ENCODE data around the gene ADRA2B.
"Not testable (repeated sequence)": the region's sequence is repeated elsewhere in the genome, so short reads cannot be mapped to it uniquely, and the experiment has no call there.

ADRA2B gene

DNA sequence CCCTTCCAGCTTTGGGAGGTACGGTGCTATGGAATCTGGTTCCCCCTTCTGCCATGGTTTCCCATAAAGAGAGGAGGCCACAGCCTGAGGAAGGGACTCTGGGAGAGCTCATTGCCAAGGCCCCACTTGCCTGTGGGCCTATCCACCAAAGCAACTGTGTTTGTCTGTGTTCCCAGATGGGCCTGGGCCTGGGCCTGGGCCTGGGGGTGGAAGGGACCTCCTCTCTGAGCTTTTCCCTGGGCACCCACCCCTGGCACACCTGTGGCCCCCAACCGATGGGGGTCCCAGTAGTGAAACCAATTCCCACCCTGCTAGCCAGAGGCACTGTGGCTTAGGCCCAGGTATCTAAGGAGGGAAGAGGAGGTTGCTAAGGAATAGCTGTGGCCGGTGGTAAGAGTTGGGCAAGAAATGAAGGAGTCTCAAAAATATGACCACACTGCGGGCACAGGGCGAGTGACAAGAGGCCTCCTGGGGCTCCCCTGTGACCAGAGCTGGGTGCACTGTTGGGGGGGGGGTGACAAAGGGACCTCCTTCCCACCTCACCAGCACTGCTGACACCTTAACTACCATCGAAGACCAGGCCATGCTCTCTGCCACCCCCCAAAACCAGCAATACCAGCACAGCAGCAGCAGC lies 33.8 kb upstream of the ADRA2B start:
- no peak for DNase-seq

DNA sequence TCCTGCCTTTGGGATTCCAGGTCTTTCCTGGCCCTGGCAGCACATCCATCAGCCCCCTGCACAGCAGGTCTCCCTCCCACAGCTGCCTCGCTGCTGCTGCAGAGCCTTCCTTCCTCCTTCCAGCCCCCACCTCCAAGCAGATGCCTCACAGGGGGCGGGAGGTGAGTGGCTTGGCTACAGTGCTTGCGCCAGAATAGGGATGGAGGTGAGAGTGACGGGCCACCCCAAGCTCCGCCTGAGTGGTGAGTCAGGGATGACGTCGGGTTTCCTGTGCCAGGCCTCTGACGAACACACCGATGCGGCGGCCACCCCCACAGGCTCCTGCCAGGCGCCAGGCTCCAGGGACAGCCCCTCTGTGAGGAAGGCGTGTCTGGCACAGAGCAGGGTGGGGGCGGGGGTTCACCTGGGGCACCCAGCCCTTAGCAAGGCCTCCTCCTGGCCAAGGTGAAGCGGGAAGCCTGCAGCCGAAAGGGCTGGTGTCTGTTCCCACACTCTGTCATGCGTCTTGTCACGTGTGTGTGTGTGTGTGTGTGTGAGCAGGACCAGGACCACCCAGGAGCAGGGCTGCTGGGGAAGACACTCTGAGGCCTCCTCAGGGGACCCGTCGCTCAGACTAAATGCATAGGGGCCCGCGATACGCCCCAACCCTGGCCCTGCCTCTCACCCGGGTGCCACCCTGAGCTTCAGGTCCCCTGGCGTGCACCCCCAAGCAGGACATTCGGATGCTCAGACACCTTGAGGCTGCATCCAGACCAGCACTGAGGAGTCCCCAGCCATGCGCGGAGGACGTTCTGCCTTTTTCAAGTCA lies 32.2 kb upstream of the ADRA2B start:
- DNase-seq, result peak; percentile 99

DNA sequence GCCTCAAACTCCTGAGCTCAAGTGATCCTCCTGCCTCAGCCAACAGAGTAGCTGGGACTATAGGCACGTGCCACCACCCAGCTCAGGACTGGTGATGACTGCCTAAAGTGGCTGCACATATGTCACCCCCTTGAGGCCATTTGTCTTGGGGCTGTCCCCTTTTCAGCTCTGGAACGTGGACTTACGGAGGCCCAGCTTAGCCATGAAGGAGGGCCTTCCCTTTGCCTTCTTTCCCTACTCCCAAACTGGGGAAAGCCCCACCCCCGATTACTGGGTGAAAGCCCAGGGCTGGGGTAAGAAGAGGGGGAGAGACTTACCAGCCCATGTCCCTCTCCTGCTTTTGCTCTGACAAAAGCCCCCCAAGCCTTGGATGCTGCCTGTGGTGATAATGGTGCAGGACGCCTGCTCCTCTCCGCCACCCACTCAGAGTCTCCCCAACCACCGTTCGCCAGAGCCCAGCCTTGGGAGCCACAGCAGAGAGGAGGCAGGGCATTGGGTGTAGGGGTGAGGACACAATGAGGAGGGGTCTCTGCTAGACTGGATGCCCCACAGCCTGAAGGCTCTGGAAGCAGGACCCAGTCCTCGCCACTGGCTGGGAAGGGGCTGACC lies 31.3 kb upstream of the ADRA2B start:
- DNase-seq, result no peak

DNA sequence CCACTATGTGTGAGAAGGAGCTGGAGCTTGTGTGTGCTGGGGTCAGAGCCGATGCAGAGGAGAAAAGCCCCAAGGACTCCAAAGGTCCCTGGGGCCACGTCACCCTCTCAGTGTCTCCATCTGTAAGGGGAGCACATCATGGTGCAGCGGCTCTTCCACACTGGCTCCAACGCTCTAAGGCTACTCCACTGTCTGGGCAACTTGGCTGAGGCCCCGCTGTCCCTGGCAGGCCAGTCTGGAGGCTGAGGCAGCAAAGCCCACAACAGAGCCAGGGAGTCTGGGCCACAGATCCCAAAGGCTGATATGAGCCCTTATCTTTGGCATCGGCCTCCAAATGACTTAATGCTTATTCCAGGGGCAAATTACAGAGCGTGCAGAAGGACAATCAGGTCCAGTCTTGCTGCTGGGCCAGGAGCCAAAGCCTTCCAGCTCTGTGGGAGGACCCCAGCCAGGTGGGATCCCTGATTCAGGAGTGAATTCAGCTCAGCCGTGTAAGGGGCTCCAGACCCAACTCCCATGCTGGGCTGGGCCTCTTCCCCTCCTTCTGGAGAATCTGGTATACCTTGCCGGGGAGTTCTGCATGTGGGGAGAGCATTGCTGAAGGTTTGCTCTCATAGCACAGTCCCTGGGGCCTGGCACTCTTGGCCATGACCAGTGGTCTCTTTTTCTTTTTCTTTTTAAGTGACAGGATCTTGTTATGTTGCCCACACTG lies 30.7 kb upstream of the ADRA2B start:
- DNase-seq, result no peak

DNA sequence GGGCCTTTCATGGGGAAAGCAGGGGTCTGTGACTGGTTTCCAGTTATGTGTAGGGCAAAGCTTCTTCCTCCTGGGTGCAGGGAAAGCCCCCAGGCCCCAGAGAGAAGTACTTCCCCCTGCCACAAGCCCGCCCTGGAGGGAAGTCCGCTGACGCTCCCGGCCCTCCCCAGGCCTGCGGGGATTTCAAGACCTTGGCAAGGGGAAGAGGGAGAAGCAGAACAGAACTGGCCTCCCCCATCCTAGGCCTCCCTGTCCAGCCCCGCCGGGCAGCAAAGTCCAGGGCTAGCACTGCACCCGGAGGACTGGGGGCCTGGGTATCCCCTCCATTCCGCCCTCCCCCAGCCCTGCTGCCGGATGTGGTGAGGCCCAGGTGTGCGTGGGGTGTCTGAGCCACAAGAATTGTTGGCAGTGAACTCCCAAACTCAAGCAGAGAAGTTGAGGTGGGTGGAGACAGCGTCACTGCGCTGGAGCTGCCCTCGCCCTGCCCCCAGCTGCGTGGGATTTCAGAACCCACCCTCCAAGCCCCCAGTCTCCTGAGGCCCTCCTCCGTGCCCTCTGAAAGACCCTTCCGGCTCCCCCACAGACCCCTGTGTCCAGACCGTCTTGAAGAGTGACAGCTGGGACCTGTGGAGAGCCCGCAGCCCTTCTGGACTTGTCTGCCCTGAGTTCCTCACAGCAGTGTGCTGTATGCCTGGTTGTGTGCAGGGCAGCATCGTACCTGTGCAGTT lies 29.9 kb upstream of the ADRA2B start:
- DNase-seq, result peak; percentile 95

DNA sequence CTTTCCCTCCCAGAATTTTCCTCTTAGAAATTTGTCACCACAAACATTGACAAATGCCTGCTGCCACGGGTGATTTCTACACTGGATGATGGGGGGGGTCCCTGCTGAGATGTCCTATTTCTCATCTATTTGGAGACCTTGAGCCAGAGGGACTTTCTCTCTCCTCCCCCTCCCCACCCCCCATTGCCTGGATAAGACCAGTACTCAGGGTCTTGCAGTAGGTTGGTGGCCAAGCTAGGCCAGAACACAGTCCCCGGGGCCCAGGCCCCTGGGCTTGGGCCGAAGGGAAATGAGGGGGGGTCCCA lies 29.4 kb upstream of the ADRA2B start:
- DNase-seq, result no peak

DNA sequence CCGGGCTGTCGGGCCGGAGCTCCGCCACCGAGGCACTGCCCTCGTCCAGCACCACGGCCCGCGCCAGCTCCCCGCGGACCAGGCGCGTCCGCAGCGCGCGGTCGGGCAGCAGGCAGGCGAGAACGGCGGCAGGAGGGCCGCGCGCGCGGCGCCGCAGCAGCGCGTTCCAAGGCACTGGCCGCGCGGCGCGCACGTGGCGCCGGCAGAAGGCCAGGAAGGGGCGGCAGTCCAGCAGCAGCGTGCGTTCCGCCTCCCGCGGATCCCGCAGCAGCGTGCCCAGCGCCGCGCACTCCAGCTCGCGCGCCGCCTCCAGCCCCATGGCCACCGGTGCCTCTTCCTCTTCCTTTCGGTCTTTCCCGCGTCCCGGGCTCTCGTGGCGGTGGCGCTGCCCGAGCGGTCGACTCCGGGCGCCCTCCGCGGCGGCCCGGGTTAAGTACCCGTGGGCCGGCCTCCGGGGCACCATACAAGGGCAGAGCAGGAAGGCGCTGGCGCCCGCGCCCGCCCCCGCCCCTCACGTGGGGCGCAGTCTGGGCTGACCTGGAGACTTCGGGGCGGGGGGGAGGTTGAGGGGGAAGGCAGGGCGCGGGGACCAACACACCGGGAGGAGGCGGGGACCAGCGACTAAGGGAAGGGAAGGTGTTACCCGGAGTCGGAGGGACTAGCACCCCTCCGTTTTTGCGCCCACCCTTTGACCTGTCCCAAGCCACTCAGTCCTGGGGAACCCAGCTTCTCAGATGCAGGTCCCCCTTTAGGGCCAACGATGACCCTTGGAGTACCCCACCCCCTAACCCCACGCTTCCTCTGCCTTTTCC lies 28.9 kb upstream of the ADRA2B start, which contains the start of gene DUSP2:
Gene DUSP2, minus strand, starts transcription at position 405 of the 812 bp plus-strand sequence. Its CDS starts 86 bp downstream, at position 319.
- DNase-seq, result peak; percentile 88

DNA sequence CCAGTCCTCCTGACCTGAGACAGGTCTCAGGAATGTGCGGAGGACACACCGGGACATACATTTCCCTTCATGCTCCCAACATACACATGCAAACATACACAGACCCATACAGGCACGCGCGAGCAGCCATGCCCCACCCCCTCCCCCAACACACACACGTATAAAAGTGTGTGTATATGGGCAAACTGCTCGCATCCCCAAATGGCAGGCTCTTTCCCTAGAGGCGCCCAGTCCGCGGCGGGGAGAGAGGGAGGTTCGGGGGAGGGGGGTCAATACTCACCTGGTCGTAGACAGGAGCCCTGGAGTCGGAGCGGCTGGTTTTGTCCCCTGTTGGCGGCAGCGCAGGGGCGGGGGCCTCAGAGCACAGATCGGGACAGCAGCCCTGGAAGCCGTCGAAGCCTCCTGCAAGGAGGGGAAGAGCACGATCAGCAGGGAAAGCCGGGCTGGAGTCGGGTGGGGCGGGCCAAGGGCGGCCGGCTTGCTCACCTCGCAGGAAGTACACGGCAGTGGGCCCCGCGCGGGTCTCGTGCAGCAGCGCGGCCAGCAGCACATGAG lies 28.2 kb upstream of the ADRA2B start:
- DNase-seq, result peak; percentile 42

DNA sequence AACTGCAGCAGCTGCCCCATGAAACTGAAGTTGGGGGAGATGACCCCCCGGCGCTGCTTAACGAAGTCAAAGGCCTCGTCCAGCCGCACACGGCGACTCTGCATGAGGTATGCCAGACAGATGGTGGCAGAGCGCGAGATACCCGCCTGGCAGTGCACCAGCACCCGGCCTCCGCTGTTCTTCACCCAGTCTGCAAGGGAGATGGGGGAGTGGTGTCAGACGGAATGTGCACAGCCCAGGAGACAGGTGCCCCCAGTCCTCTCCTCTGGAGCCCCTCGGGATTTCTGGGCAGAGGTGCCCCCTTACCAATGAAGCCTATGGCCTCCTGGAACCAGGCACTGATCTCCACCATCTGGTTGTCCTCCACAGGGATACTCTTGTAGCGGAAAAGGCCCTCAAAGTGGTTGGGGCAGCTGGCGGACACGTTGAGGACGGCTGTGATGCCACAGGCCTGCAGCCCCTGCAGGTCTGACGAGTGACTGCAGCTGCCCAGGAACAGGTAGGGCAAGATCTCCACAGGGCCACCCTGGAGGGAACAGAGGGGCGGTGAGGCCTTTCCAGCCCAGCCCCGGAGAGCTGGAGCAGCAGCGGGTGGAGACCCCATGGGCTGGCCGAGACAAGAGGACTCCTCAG lies 27.6 kb upstream of the ADRA2B start:
- DNase-seq, result peak; percentile 42

DNA sequence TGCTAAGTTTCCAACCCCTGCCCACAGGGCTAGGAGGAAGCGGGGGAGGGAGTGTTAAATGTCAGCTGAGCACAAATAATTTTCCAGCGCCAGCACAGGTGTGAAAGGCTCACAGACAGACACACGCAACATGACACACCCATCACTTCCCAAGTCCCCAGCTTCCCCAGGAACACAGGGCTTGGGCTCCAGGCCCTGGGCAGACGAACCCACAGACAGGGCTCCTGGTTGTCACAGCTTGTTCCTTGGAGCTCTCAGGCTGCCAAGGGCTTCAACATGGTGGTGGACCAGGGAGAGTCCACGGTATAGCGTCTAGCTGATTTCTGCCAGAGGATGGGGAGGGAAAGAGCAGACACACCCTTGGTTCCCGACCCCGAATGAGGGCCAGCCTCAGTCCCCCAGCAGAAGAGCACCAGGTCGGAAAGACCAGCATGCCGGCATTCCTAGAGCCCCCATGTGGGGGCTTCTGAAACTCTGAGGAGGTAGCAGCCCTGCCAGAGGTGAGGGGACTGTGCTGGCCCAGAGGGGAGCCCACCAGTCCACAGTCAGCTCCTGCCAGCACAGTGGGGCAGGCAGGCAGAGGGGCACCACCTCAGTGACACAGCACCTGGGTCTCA lies 27.0 kb upstream of the ADRA2B start:
- DNase-seq, result no peak

DNA sequence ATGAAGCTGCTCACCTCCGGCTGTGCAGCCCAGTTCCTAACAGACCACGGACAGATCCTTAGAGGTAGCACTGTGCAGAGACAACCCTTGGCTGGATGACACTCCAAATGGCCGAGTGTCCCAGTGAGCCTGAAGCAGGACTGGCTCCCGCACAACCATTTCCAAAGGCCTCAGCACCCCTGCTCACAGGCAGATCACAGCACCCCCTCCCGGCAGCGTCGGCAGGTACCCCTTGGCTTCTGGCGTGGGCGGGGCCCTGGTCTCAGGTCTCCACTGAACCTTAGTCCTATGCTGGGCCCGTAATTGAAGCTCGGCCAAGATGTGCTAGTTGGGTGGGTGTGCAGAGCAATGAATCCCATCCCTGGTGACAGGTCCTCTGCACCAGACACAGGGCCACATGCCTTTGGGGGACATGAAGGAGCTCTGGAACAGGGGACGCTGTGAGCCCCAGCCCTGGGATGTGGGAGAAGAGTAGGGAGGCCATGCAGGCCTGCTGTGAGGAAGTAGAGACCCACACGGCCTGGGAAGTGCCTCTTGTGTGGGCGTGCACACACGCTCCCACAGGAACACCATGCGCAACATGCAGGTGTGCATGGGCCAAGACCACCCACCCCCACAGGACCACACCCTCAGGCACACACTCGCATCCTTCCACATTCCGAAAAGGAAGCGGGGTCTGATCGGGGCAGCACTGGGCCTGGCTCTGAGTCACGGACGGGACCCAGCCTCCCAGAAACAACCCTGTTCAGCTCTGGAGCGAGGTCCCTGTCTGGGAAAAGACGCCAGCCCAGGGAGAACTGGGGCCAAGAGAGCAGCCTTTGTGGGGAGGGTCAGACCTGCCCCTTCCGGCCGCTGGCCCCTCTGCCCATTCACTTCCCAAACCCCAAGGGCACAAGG lies 26.1 kb upstream of the ADRA2B start:
- peak; percentile 60 for DNase-seq

DNA sequence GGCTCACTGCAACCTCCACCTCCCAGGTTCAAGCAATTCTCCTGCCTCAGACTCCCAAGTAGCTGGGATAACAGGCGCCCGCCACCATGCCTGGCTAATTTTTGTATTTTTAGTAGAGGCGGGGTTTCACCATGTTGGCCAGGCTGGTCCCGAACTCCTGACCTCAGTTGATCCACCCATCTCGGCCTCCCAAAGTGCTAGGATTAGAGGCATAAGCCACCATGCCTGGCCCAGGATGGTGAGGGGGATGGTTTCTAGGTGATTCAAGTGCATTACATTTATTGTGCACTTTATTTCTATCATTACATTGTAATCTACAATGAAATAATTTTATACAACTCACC lies 25.2 kb upstream of the ADRA2B start:
- DNase-seq, result not testable (repeated sequence)

DNA sequence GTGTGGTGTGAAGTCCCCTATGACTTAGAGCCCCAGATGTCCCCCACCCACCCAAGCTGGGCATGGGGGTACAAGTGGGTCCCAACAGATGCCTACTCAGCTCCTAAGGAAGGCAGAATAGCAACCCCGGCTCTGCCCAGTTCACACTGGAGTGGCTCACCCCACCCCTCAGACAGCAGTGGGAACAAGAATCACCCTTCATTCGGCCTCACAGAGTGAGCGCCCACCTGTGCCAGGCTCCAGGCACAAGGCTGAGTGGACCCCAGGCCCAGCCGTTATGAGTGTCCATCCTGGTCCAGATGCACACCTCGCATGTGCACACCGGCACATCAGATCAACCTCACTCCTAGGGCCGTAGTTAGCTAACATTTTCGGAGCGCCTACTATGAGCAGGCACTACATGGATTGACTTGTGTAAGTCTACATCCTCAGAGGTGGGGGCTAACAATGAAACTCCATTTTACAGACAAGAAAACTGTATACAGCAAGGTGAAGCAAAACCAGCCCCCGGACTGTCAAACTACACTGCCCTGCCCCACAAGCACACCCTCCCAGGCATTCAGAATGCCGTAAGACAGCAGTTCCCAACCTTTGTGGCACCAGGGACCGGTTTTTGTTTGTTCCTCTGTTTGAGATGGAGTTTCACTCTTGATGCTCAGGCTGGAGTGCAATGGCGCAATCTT lies 24.7 kb upstream of the ADRA2B start:
- no peak for DNase-seq

DNA sequence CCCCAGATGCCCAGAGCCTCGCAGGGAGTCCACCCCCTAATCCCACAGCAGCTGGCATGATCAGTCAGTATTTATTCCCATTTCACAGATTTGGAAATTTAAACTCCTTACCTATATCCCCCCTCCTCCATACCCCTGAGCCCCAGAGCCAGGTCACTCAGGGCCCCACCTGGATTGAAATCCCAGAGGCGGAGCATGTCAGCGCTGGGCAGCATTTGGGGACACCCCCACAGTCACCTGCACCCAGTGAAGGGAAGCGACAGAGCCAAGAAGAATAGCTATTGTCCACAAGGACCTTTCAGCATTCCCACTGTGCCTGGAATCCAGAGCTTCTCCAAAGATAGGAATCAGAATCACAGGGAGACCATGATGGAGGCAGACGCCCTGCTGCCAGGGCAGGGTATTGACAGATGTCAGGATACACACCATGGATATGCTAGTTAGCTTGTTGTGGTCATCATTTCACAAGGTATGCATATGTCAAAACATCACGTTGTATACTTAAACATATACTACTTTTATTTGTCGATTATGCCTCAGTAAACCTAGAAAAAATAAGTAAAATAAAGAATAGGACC lies 22.9 kb upstream of the ADRA2B start:
- DNase-seq, result no peak

DNA sequence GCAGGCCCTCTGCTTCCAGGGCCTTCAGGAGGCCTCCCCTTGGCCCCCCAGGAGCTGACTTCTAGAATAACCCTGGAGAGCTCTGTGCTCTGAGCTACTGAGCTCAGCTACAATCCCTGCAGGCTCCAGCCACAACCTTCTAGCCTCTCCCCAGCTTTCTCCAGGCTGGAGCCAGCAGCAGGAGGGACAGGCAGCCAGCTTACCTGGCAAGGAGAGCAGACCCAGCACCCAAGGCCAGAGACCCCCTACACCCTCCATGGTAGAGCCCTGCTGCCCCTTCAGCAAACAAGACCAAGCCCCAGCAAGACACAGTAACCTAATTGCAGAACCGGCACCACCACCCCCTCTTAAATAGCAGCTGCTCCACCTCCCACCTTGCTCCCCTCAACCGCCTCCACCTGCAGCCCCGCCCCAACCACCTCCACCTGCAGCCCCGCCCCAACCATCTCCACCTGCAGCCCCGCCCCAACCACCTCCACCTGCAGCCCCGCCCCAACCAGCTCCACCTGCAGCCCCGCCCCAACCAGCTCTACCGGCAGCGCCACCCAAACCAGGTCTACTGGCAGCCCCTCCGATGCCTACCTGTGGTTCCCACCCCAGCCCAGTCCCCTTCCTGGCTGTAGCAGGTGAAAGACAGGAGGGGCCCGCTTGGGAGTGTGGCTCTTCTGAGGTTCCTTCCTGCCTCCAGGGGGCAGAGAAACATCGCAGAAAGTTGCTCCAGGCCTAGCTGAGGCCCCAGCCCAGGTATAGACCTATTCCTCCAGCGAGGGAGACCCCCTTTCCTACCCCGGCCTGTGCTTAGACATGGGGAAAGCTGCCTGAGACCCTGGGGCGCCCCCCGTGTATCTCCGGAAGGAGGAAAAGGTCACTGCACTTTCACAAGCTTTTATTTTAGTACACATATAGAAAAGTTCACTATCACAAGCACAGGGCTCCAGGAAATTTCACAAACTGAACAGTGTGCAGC lies 22.1 kb upstream of the ADRA2B start, which contains the start of gene ASTL:
Gene ASTL, minus strand, starts transcription at position 324 of the 967 bp plus-strand sequence. Its CDS starts 66 bp downstream, at position 258.
- DNase-seq, result peak; percentile 63

DNA sequence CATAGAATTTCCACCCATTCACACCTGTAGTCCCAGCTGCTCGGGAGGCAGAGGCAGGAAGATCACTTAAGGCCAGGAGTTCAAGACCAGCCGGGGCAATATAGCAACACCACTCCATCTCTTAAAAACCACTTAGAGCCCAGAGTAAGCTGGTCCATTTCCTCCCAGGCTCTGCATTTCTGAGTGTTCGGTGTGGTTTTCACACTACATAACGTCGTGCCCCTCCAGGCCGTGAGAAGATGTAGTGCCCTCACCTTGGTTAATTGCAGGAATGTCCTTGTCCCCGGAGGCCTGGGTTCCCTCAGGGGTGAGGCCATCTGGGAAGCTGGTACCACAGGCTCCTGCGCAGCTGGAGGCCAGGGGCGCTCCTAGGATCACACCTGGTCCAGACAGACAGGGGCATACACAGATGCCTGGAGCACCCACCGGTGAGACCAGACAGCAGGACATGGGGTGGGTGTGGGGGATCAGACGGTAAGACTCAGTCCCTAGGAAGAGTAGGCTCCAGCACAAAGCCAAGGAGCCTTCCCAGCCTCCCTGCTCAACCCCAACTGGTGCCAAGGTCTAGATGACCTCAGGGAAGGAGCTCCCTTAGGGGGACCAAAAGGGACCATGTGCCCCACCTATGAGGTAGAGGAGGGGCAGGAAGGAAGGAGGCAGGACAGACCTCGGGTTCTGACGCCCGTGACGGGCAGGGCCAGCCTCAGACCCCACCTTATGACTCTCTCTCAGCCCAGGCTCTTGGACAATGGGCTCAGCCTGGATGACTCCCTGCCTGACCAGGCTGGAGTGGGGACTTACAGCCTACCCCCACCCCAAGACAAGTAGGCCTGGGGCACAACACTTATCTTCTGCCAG lies 21.2 kb upstream of the ADRA2B start:
- DNase-seq, result no peak
